Immature natural killer cell (primary cell): ENCODE measurements around the gene CTBS. TPM values are rescaled to one million over a fixed set of nuclear protein-coding genes. Genes with fewer than 3 reads are reported as not detected.

Experiments used
- DNase-seq, 3 donors: peaks; one replicate each; pipeline ENCODE4 v3.0.0; 2022; ENCODE audit warnings: mixed read lengths in 1 of 3
- H3K27ac Mint-ChIP-seq, 6 donors: one replicate each; pipeline ENCODE4 v1.8.0; 2020; ENCODE audit warnings: mixed read lengths in 6 of 6, mild to moderate bottlenecking in 5 of 6, inconsistent platforms in 4 of 6, moderate library complexity in 3 of 6
- H3K27me3 Mint-ChIP-seq, 3 donors: one replicate each; pipeline ENCODE4 v1.8.0; 2020 to 2021; ENCODE audit warnings: low read depth in 3 of 3, mild to moderate bottlenecking in 3 of 3, mixed read lengths in 3 of 3, moderate library complexity in 3 of 3, inconsistent platforms in 1 of 3
- H3K36me3 Mint-ChIP-seq, 3 donors: one replicate each; pipeline ENCODE4 v1.8.0; 2020; ENCODE audit warnings: mixed read lengths in 3 of 3, inconsistent platforms in 2 of 3, mild to moderate bottlenecking in 2 of 3
- H3K4me1 Mint-ChIP-seq, 2 donors: one replicate each; pipeline ENCODE4 v1.8.0; 2020; ENCODE audit warnings: inconsistent platforms in 2 of 2, mild to moderate bottlenecking in 2 of 2, mixed read lengths in 2 of 2, moderate library complexity in 1 of 2
- H3K4me3 Mint-ChIP-seq, 5 donors: one replicate each; pipeline ENCODE4 v1.8.0; 2020; ENCODE audit warnings: mild to moderate bottlenecking in 5 of 5, mixed read lengths in 5 of 5, inconsistent platforms in 3 of 5, moderate library complexity in 3 of 5
- H3K9me3 Mint-ChIP-seq, 6 donors: one replicate each; pipeline ENCODE4 v1.8.0; 2020; ENCODE audit warnings: mild to moderate bottlenecking in 6 of 6, mixed read lengths in 6 of 6, inconsistent platforms in 4 of 6, moderate library complexity in 3 of 6
- polyA plus RNA-seq, 3 donors: library from polyadenylated mRNA; unstranded; fragments of 300-500 nt; fragmentation: Illumina TruSeq; gene quantifications; one replicate each; pipeline ENCODE4 v1.2.3, GENCODE V29; 2021

The CTBS gene, protein sequence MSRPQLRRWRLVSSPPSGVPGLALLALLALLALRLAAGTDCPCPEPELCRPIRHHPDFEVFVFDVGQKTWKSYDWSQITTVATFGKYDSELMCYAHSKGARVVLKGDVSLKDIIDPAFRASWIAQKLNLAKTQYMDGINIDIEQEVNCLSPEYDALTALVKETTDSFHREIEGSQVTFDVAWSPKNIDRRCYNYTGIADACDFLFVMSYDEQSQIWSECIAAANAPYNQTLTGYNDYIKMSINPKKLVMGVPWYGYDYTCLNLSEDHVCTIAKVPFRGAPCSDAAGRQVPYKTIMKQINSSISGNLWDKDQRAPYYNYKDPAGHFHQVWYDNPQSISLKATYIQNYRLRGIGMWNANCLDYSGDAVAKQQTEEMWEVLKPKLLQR
- polyA plus RNA-seq = 10 to 100 TPM; 18.7 to 25.5 (median 20.2) TPM

DNA sequence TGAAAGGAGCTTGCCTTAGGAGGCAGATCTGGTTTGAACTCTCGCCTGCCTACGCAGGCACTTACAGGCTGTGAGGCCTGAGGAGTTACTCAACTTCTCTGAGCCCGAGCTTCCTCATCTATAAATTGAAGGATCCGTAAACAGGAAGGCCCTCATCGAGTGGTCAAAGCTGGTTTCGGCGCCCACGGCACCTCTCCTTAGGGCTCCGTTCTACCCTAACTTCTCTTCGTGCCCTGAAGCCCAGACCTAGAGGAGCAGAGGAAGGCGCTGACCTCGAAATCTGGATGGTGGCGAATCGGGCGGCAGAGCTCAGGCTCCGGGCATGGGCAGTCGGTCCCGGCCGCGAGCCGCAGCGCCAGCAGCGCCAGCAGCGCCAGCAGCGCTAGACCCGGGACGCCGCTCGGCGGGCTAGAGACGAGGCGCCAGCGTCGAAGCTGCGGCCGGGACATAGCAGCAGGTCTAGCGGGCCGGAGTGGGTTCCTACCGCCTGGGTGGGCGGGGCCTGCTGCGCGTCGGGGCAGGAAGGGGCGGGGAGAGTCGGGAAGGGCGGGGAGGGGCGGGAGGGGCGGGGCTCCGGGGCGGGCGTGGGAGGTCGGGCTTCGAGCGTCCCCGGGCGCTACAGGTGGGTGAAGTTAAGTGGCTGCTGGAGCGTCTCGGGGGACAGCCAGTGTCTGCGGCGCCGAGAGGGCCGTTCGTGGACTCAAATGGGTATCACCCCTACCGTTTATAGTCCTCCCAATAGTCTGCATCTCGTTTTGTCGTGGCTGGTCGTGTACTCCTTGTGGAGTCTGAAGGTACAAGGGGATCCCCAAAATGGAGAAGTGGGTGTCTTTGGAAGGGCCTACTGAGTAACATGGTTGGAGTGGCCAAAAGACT lies at the start of gene CTBS:
TSS of gene CTBS (minus strand) at position 474 of the 876 bp plus-strand sequence. CDS start at position 449, 25 bp downstream.
- H3K4me1 Mint-ChIP-seq = peaks cover 35 to 45% of the 10 kb centered on the region in 2 donors
- H3K4me3 Mint-ChIP-seq = peak within 1 kb of the TSS; percentile 95 to 99 (median 97)

DNA sequence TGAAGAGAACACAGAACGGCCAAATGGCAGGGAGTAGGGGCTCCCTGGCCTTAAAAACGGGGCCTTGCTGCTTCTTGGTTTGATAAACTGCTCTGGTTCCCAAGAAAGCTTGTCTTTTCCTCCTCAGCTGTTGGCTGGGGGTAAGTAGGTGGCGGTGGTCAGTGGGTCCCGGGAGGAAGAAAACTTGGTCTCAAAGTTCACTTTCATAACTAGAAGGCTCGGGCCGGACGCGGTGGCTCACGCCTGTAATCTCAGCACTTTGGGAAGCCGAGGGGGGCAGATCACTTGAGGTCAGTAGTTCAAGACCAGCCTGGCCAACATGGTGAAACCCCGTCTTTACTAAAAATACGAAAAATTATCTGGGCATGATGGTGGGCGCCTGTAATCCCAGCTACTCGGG lies 47.3 kb upstream of the CTBS start:
- H3K36me3 Mint-ChIP-seq = no peaks in the 10 kb centered on the region
- peaks cover 4 to 18% of the 10 kb centered on the region in 2 donors for H3K4me1 Mint-ChIP-seq
- H3K4me3 Mint-ChIP-seq = peak overlapping the region in 2 of 5 donors; percentile 12 to 26
- no peak for DNase-seq
- no peaks in the 10 kb centered on the region for H3K9me3 Mint-ChIP-seq
- H3K27me3 Mint-ChIP-seq = peaks cover 3 to 10% (median 5%) of the 10 kb centered on the region in 3 donors
- H3K27ac Mint-ChIP-seq = no peak overlapping the region

More for the DNA sequence above, at the start of gene CTBS:
- Mint-ChIP-seq H3K9me3 (no peaks in the 10 kb centered on the region), H3K27me3 (peaks cover 4 to 6% (median 5%) of the 10 kb centered on the region in 3 donors), H3K27ac (peak within 1 kb of the TSS; percentile 99 to 100 (median 100)), H3K36me3 (peaks cover 4 to 6% (median 6%) of the 10 kb centered on the region in 3 donors)
- DNase-seq = peak; percentile 86 to 91 (median 90)

DNA sequence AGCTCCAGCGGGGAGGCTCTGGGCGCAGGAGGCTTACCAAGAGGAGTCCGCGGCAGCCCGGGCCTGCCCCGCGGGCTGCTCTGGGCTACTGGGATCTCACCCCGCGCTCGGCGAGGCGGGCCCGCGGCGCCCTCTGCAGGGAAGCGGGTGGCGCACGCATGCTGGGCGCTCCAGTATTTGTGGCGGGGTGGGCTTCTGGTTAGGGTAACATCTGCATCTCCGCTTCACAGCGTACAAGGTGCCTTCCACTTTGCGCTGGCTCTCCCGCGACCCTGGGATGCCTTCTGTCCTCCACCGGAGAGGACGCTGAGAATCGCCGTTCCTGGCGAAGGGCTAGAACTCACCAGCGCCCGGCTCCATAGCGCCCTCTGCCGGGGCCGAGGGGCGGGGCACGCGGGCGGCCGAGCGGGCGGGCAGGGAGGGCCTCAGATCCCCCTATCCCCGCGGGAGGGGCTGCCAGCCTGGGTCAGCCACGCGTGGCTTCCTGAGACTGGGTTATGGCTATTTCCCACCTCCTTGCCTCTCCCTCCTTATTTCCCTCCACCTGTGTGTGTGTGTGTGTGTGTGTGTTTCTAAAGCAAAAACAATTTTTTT lies 46.6 kb upstream of the CTBS start:
- H3K27ac Mint-ChIP-seq = peak overlapping the region in 2 of 6 donors; percentile 83 to 87
- H3K4me1 Mint-ChIP-seq = peaks cover 4 to 18% of the 10 kb centered on the region in 2 donors
- H3K27me3 Mint-ChIP-seq = peaks cover 3 to 10% (median 5%) of the 10 kb centered on the region in 3 donors
- H3K9me3 Mint-ChIP-seq = no peaks in the 10 kb centered on the region
- peak; percentile 84 to 86 (median 85) for DNase-seq
- peak overlapping the region; percentile 87 to 95 (median 92) for H3K4me3 Mint-ChIP-seq
- H3K36me3 Mint-ChIP-seq = no peaks in the 10 kb centered on the region

DNA sequence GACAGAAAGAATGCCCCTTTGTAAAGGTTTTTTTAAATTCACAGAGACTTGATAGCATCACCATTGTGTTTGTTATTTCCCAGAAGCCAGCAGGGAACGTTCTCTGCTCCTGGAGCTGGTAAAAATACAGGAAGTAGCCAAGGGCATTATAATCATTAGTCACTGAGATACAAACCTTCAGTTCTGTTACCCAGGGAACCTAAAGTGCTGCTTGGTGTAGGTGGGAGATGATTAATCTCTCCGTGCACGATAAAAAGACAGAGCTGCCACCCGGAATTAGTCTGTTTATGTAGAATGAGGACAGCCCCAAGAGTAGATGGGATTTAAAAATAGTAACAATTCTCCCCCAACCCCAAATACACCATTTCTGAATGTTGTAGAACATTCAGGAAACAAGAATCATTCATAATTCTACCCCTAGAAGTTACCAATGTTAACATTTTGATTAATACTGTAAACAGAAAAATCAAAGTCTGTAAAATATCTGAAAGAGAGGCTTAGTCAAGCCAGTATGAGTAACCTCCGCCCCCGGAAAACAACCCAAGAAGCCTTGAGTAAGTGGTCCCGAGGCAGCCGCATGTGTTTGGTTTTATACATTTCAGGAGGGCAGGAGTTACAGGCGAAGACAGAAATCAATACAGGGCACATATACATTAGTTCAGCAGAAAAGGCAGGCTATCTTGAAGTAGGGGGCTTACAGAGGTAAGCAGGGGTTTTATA lies 45.3 kb upstream of the CTBS start:
- H3K27ac Mint-ChIP-seq = peak overlapping the region in 1 of 6 donors; percentile 27
- DNase-seq = no peak
- H3K4me3 Mint-ChIP-seq = peak overlapping the region; percentile 50 to 95 (median 87)
- no peaks in the 10 kb centered on the region for H3K36me3 Mint-ChIP-seq
- H3K27me3 Mint-ChIP-seq = peaks cover 3 to 10% (median 5%) of the 10 kb centered on the region in 3 donors
- no peaks in the 10 kb centered on the region for H3K9me3 Mint-ChIP-seq
- peaks cover 4 to 18% of the 10 kb centered on the region in 2 donors for H3K4me1 Mint-ChIP-seq

DNA sequence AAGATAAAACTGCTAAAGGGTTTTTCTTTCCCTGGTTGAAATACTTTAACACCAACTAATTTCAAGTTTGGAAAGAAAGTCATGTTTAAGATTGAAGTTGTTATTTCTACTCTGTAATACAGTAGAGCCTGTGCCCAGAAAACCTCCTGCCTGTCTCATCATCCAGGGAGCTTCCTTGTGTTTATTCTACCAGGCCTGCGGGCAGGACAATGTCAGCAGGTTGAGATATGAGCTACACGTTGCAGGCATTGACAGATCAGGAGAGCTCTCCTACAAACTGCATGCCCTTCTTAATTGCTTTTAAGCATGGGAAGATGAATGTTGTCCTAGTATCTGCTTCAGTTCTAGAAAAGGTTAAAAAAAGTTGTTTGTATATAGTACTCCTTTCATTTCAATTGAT lies 43.1 kb upstream of the CTBS start:
- Mint-ChIP-seq H3K27ac (no peak overlapping the region), H3K4me1 (peaks cover 4 to 18% of the 10 kb centered on the region in 2 donors), H3K4me3 (no peak overlapping the region)

DNA sequence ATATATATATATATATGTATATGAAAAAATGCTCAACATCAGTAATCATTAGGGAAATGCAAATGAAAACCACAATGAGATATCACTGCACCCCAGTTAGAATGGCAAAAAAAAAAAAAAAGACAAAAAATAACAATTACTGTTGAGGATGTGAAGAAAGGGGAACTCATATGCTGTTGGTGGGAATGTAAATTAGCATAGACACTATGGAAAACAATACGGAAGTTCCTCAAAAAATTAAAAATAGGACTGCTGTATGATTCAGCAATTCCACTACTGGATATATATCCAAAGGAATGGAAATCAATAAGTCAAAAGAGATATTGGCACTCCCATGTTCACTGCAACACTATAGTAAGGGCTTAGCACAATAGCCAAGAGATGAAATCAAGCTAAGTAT lies 41.5 kb upstream of the CTBS start:
- DNase-seq = no peak
- H3K36me3 Mint-ChIP-seq = peaks cover 0 to 3% (median 3%) of the 10 kb centered on the region in 3 donors
- H3K27ac Mint-ChIP-seq = no peak overlapping the region
- peaks cover 2 to 12% of the 10 kb centered on the region in 2 donors for H3K4me1 Mint-ChIP-seq
- H3K9me3 Mint-ChIP-seq = no peaks in the 10 kb centered on the region
- peaks cover 3 to 9% (median 5%) of the 10 kb centered on the region in 3 donors for H3K27me3 Mint-ChIP-seq
- H3K4me3 Mint-ChIP-seq = no peak overlapping the region

More for the DNA sequence above, 43.1 kb upstream of the CTBS start:
- H3K27me3 Mint-ChIP-seq = peaks cover 3 to 10% (median 5%) of the 10 kb centered on the region in 3 donors
- no peaks in the 10 kb centered on the region for H3K9me3 Mint-ChIP-seq
- H3K36me3 Mint-ChIP-seq = peaks cover 0 to 3% (median 3%) of the 10 kb centered on the region in 3 donors
- no peak for DNase-seq

DNA sequence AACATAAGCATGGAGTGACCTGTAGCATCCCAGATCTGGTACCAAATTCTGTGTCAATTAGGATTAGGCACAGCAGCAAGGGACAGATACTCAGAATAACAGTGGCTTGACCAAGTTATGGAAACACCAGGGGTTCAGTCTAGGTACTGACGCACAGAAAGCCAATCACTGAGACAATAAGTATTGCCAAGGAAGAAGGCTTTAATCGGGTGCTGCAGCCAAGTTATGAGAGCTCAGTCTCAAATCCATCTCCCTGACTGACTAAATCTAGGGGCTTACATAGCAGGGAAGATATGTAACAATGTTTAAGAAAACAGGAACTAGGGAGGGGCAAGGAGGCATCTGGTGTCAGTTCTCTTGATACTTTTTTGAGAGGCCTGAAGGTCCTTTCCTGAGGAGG lies 39.6 kb upstream of the CTBS start:
- Mint-ChIP-seq H3K4me1 (no peaks in the 10 kb centered on the region), H3K9me3 (no peaks in the 10 kb centered on the region), H3K27me3 (peaks cover 1 to 3% (median 2%) of the 10 kb centered on the region in 3 donors), H3K27ac (no peak overlapping the region), H3K36me3 (peaks cover 0 to 3% (median 3%) of the 10 kb centered on the region in 3 donors), H3K4me3 (no peak overlapping the region)
- DNase-seq = no peak

DNA sequence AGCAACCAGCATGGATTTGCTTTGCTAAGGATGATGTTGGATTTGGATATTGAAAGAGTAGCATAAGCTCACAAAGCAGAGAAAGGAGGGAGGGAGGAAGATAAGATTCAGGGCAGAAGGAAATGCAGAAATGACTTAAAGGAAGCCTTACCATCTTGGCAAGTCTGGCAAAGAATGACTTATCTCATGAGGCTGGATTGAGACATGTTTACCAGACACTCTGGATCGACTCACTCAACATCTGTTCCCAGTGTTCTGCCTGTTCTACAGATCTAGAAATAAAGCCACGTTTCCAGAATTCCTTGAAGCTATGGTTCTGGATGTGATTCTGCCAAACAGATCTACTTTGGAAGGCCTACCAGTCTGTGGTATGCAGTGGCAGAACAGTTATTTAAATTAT lies 38.8 kb upstream of the CTBS start:
- no peak for DNase-seq
- Mint-ChIP-seq H3K9me3 (no peaks in the 10 kb centered on the region), H3K27me3 (peaks cover 1 to 3% (median 2%) of the 10 kb centered on the region in 3 donors), H3K4me3 (no peak overlapping the region), H3K27ac (no peak overlapping the region), H3K4me1 (no peaks in the 10 kb centered on the region), H3K36me3 (peaks cover 0 to 3% (median 3%) of the 10 kb centered on the region in 3 donors)

DNA sequence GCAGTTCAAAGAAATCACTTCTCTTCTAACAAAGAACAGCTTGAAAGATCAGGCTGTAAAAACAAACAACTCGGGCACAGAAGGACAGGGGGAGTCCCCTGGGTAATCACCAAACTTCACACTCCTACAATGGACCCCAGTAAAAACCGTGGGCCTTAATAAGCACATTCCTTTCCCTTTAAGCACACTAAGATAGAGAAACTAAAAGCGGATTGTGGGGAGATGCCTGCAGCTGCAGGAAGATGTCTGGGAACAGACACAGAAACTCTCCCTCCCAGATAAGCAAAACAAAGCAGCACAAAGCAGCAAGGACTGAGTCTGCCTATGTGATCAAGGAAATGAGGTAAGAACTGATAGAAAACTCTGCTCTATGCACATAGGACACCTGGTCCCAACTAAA lies 37.6 kb upstream of the CTBS start:
- Mint-ChIP-seq H3K9me3 (peaks cover 0 to under 1% (median under 1%) of the 10 kb centered on the region in 6 donors), H3K4me1 (no peaks in the 10 kb centered on the region), H3K27ac (no peak overlapping the region), H3K36me3 (peaks cover 0 to 3% (median 3%) of the 10 kb centered on the region in 3 donors), H3K27me3 (peaks cover 0 to 2% (median 0%) of the 10 kb centered on the region in 3 donors), H3K4me3 (no peak overlapping the region)
- no peak for DNase-seq

DNA sequence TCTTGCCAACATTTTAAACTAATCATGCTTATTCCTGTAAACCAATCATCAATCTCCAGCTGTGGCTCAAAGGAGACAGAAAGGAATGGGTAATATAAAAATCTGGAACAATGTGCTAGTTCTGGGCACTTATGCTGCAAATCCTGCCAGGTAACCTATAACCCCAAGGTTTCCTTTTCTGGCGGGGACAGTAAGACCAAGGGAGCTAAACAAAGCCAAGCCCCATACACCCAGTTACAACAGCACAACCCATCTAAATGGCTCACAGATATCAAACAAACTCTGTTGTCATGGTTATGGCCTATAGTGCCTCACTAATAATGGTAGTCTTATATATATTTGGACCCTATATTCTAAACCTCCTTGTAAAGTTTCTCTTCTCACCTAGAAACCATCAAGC lies 36.9 kb upstream of the CTBS start:
- H3K36me3 Mint-ChIP-seq = peaks cover 4 to 8% (median 7%) of the 10 kb centered on the region in 3 donors
- no peak overlapping the region for H3K4me3 Mint-ChIP-seq
- peaks cover 0 to 8% (median 5%) of the 10 kb centered on the region in 6 donors for H3K9me3 Mint-ChIP-seq
- H3K27ac Mint-ChIP-seq = no peak overlapping the region
- no peak for DNase-seq
- no peaks in the 10 kb centered on the region for H3K27me3 Mint-ChIP-seq
- no peaks in the 10 kb centered on the region for H3K4me1 Mint-ChIP-seq

DNA sequence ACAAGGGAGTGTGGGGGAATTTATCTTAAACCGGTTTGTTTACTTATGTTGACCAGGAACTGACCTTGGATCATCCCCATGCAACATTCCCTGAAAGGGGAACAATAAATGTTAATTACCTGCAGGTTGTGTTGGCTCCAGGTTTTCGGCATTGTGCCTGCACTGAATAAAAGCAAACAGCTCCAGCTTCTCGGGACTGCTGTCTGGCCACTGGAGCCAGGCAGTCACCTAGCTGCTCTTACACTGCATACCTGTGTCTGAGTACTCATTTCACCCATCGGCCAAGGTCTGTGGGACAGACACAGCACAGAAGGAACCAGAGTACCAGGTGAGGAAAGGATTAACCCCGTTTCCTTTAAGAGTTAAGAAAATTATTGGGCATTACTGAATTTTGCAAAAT lies 32.7 kb upstream of the CTBS start:
- H3K27me3 Mint-ChIP-seq = peaks cover 0 to 6% (median 3%) of the 10 kb centered on the region in 3 donors
- H3K36me3 Mint-ChIP-seq = peaks cover 11 to 15% (median 13%) of the 10 kb centered on the region in 3 donors
- no peaks in the 10 kb centered on the region for H3K4me1 Mint-ChIP-seq
- H3K4me3 Mint-ChIP-seq = no peak overlapping the region
- no peak for DNase-seq
- no peak overlapping the region for H3K27ac Mint-ChIP-seq
- H3K9me3 Mint-ChIP-seq = peaks cover 7 to 28% (median 19%) of the 10 kb centered on the region in 6 donors

DNA sequence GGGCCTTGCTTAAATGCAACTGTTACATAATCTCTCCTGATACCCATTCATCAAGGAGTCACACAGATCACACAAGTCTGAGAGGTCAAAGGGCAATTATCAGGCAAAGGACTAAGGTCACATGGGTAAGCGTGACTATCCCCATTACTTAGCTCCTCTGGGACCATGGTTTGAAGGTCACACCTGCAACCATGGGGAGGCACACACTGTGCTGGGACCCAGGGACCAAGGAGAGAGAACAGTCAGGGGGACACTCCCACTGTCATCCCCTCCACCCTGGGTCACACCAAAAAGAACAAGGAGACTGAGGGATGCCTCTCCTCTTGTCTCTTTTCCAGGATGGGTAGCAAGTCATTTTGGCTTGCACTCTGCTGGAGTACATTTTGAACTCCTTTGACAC lies 30.9 kb upstream of the CTBS start:
- Mint-ChIP-seq H3K4me3 (no peak overlapping the region), H3K9me3 (peaks cover 7 to 28% (median 19%) of the 10 kb centered on the region in 6 donors), H3K36me3 (peaks cover 11 to 15% (median 13%) of the 10 kb centered on the region in 3 donors), H3K27ac (no peak overlapping the region), H3K27me3 (peaks cover 1 to 6% (median 3%) of the 10 kb centered on the region in 3 donors), H3K4me1 (no peaks in the 10 kb centered on the region)
- no peak for DNase-seq
